Progenitor cell of endocrine pancreas (in vitro differentiated cells): Measurements from ENCODE around the gene GLIS1. TPM values are rescaled to one million over a fixed set of nuclear protein-coding genes. Genes with fewer than 3 reads are reported as not detected.

Source experiments
- DNase-seq: peaks from one replicate; pipeline ENCODE4 v3.0.0; 2021; ENCODE audit warnings: low spot score; ENCODE audit not compliant: unreplicated experiment
- H3K27ac Mint-ChIP-seq: 2 replicates; pipeline ENCODE4 v1.8.0; 2021; ENCODE audit warnings: mild to moderate bottlenecking, moderate library complexity, mixed read lengths
- H3K27me3 Mint-ChIP-seq: 2 replicates; pipeline ENCODE4 v1.8.0; 2021; ENCODE audit warnings: mixed read lengths
- H3K36me3 Mint-ChIP-seq: 2 replicates; pipeline ENCODE4 v1.8.0; 2022; ENCODE audit warnings: mixed read lengths; ENCODE audit not compliant: insufficient read depth
- H3K4me1 Mint-ChIP-seq: 2 replicates; pipeline ENCODE4 v1.8.0; 2021; ENCODE audit warnings: low read depth, mixed read lengths
- H3K4me3 Mint-ChIP-seq: 2 replicates; pipeline ENCODE4 v1.8.0; 2021; ENCODE audit warnings: low read depth, mild to moderate bottlenecking, moderate library complexity, mixed read lengths
- H3K9me3 Mint-ChIP-seq: 2 replicates; pipeline ENCODE4 v1.8.0; 2021; ENCODE audit warnings: low read depth, mixed read lengths
- CTCF ChIP-seq: fragments of 200-600 bp; sonication (generic); IDR thresholded peaks from one replicate; pipeline ENCODE4 v1.5.0; 2021; ENCODE audit warnings: antibody characterized with exemption, mild to moderate bottlenecking; ENCODE audit not compliant: unreplicated experiment
- total RNA-seq: library from RNA; stranded (reverse); gene quantifications from 2 replicates; pipeline ENCODE4 v1.2.1, GENCODE V29; 2021

The GLIS1 gene
- total RNA-seq, 1 donor from 2014 or later: not detected

DNA sequence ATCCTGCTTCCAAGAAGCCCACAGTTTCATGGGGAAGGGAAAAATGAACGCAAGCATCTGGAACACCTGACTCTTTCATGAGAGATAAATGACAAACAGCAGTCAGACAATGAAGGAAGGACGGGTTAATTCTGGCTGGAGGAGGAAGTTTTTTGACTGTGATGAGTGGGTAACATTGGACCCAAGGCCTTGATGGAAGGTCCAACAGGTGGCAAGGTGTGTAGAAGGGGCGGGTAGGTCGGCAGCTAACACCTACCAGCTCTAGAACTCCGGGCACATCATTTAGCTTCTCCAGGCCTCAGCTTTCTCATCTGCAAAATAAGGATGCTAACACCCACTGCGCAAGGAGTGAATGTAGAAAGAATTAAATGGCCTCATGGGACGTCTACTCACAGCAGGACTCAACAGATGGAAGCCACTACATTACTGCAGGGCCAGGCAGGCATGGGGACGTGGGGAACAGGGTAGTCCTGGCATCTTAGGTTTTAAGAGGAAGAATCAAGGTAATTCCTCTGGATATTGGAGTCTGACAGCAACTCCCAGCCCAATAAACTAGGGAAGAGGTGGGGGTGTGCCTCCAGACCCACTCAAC is 12.9 kb downstream of the GLIS1 start:
- no peak for TF ChIP-seq CTCF
- Mint-ChIP-seq H3K27ac (no peak overlapping the region), H3K4me1 (no peaks in the 10 kb centered on the region), H3K36me3 (no peaks in the 10 kb centered on the region), H3K27me3 (peaks cover 32% of the 10 kb centered on the region), H3K4me3 (no peak overlapping the region), H3K9me3 (no peaks in the 10 kb centered on the region)
- no peak for DNase-seq

- Mint-ChIP-seq H3K4me1 (no peaks in the 10 kb centered on the region), H3K36me3 (no peaks in the 10 kb centered on the region), H3K9me3 (no peaks in the 10 kb centered on the region), H3K27me3 (peaks cover 26% of the 10 kb centered on the region), H3K4me3 (no peak overlapping the region), H3K27ac (no peak overlapping the region)
- DNase-seq: no peak
- peak; percentile 49 for TF ChIP-seq CTCF
Measured at GRCh38 chr1:53725238-53725689, 13.7 kb downstream of the GLIS1 start.

GRCh38 chr1:53722025-53722424 is 16.9 kb downstream of the GLIS1 start:
- H3K36me3 Mint-ChIP-seq: no peaks in the 10 kb centered on the region
- no peak overlapping the region for H3K4me3 Mint-ChIP-seq
- no peak overlapping the region for H3K27ac Mint-ChIP-seq
- DNase-seq: no peak
- TF ChIP-seq CTCF: no peak
- peaks cover 17% of the 10 kb centered on the region for H3K27me3 Mint-ChIP-seq
- H3K4me1 Mint-ChIP-seq: no peaks in the 10 kb centered on the region
- no peaks in the 10 kb centered on the region for H3K9me3 Mint-ChIP-seq

DNA sequence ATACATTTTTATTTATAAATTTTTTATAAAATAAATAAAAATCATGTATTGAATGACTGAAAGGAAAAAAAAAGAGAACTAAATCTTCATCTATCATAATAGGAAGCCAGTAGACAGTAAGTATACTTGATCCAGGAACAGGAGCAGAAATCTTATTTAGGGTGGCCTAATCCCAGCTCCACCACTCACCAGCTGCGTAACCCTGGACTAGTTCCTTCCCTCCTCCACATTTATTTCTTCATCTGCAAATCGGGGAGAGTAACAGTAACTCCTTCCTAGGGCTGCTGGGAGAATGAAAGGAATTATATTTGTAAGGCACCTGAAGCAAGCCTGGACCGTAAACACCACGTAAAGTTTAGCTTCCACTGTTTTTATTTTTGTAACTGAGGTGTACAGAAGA is 17.9 kb downstream of the GLIS1 start:
- H3K4me1 Mint-ChIP-seq: no peaks in the 10 kb centered on the region

GRCh38 chr1:53719469-53719868 is 19.5 kb downstream of the GLIS1 start:
- no peak for TF ChIP-seq CTCF
- no peak for DNase-seq
- peaks cover 17% of the 10 kb centered on the region for H3K27me3 Mint-ChIP-seq
- no peaks in the 10 kb centered on the region for H3K4me1 Mint-ChIP-seq
- peak overlapping the region; percentile 12 for H3K27ac Mint-ChIP-seq
- H3K36me3 Mint-ChIP-seq: no peaks in the 10 kb centered on the region
- no peaks in the 10 kb centered on the region for H3K9me3 Mint-ChIP-seq
- no peak overlapping the region for H3K4me3 Mint-ChIP-seq

More for the DNA sequence above, 17.9 kb downstream of the GLIS1 start:
- Mint-ChIP-seq H3K4me3 (no peak overlapping the region), H3K27me3 (peaks cover 17% of the 10 kb centered on the region), H3K9me3 (no peaks in the 10 kb centered on the region), H3K36me3 (no peaks in the 10 kb centered on the region), H3K27ac (no peak overlapping the region)
- no peak for DNase-seq
- no peak for TF ChIP-seq CTCF
